ENCODE measurements around the gene NAALAD2. TPM values are rescaled to one million over a fixed set of nuclear protein-coding genes. Genes with fewer than 3 reads are reported as not detected.
"Not testable (repeated sequence)": the region's sequence is repeated elsewhere in the genome, so short reads cannot be mapped to it uniquely, and the experiment has no call there.

The NAALAD2 gene
- total RNA-seq = 1 to 10 TPM; 1.3 to 2.0 TPM
- long read RNA-seq, donor 1, partial matches to known transcripts = 0 of 1 reads
- long read RNA-seq, donor 1, other reads (novel, unspliced or antisense) = 1 of 1 reads
- long read RNA-seq, donor 2 = 0 reads

GRCh38 chr11:90134478-90135003, at the start of gene NAALAD2:
Gene NAALAD2 (plus strand): TSS chr11:90134663. CDS start chr11:90134759, 96 bp downstream.
- peak; percentile 75 for DNase-seq (ENCODE audit: low spot score)
- intact Hi-C loops (cut with DNase I) = loop anchor here in 1 of 2 donors (10.0 kb wide), 1 partner anchor 1050 kb away; no protein-coding TSS in a partner anchor

GRCh38 chr11:90085650-90086049, 48.8 kb upstream of the NAALAD2 start, which contains the start of gene UBTFL1:
Gene UBTFL1 (plus strand): TSS chr11:90085950. CDS start chr11:90085950, 0 bp downstream.
- DNase-seq (ENCODE audit: low spot score); intact Hi-C loops (cut with DNase I): not testable (repeated sequence)

GRCh38 chr11:90088731-90089130, 45.7 kb upstream of the NAALAD2 start:
- DNase-seq (ENCODE audit: low spot score); intact Hi-C loops (cut with DNase I): not testable (repeated sequence)

- intact Hi-C loops (cut with DNase I); DNase-seq (ENCODE audit: low spot score): not testable (repeated sequence)
Observed at GRCh38 chr11:90095230-90095924, 39.1 kb upstream of the NAALAD2 start.

GRCh38 chr11:90098261-90098660, 36.2 kb upstream of the NAALAD2 start:
- DNase-seq (ENCODE audit: low spot score); intact Hi-C loops (cut with DNase I): not testable (repeated sequence)

GRCh38 chr11:90100431-90100830, 34.0 kb upstream of the NAALAD2 start:
- intact Hi-C loops (cut with DNase I) = no loop called here
- DNase-seq (ENCODE audit: low spot score) = no peak

GRCh38 chr11:90113541-90113940, 20.9 kb upstream of the NAALAD2 start:
- intact Hi-C loops (cut with DNase I) = no loop called here
- DNase-seq (ENCODE audit: low spot score) = no peak

- intact Hi-C loops (cut with DNase I) = no loop called here
- DNase-seq (ENCODE audit: low spot score) = no peak
Observed at GRCh38 chr11:90120191-90120590, 14.3 kb upstream of the NAALAD2 start.

- intact Hi-C loops (cut with DNase I) = no loop called here
- no peak for DNase-seq (ENCODE audit: low spot score)
Observed at GRCh38 chr11:90124371-90124770, 10.1 kb upstream of the NAALAD2 start.

- intact Hi-C loops (cut with DNase I) = no loop called here
- DNase-seq (ENCODE audit: low spot score) = no peak
Observed at GRCh38 chr11:90124946-90125345, 9.5 kb upstream of the NAALAD2 start.

GRCh38 chr11:90133560-90134477, 644 bp upstream of the NAALAD2 start:
- DNase-seq (ENCODE audit: low spot score) = no peak
- intact Hi-C loops (cut with DNase I) = loop anchor here in 1 of 2 donors (10.0 kb wide), 1 partner anchor 1049 kb away; no protein-coding TSS in a partner anchor

- DNase-seq (ENCODE audit: low spot score) = no peak
- intact Hi-C loops (cut with DNase I) = loop anchor here in 1 of 2 donors (10.0 kb wide), 1 partner anchor 1050 kb away; no protein-coding TSS in a partner anchor
Observed at GRCh38 chr11:90135016-90135415, 553 bp downstream of the NAALAD2 start.

- no peak for DNase-seq (ENCODE audit: low spot score)
- intact Hi-C loops (cut with DNase I) = no loop called here
Observed at GRCh38 chr11:90148900-90149299, 14.4 kb downstream of the NAALAD2 start.

- intact Hi-C loops (cut with DNase I); DNase-seq (ENCODE audit: low spot score): not testable (repeated sequence)
Observed at GRCh38 chr11:90166982-90167573, 32.6 kb downstream of the NAALAD2 start.

GRCh38 chr11:90167704-90168103, 33.2 kb downstream of the NAALAD2 start:
- intact Hi-C loops (cut with DNase I); DNase-seq (ENCODE audit: low spot score): not testable (repeated sequence)

- no peak for DNase-seq (ENCODE audit: low spot score)
- intact Hi-C loops (cut with DNase I) = no loop called here
Observed at GRCh38 chr11:90168571-90168970, 34.1 kb downstream of the NAALAD2 start.

GRCh38 chr11:90171359-90171758, 36.9 kb downstream of the NAALAD2 start:
- DNase-seq (ENCODE audit: low spot score) = no peak
- intact Hi-C loops (cut with DNase I) = no loop called here

- no peak for DNase-seq (ENCODE audit: low spot score)
- intact Hi-C loops (cut with DNase I) = loop anchor here in 1 of 2 donors (5.0 kb wide), 1 partner anchor 661 kb away; no protein-coding TSS in a partner anchor
Observed at GRCh38 chr11:90176069-90176468, 41.6 kb downstream of the NAALAD2 start.

- intact Hi-C loops (cut with DNase I) = loop anchor here in 1 of 2 donors (5.0 kb wide), 1 partner anchor 659 kb away; no protein-coding TSS in a partner anchor
- no peak for DNase-seq (ENCODE audit: low spot score)
Observed at GRCh38 chr11:90178751-90179150, 44.3 kb downstream of the NAALAD2 start.
